Neural crest cell (in vitro differentiated cells): Measurements from ENCODE around the gene GMPPB. TPM values are rescaled to one million over a fixed set of nuclear protein-coding genes. Genes with fewer than 3 reads are reported as not detected.

ENCODE experiments used
- DNase-seq: peaks from one replicate; pipeline ENCODE4 v3.0.0; 2021; ENCODE audit warnings: low read depth, mixed read lengths, low spot score
- H3K27ac Mint-ChIP-seq: one replicate; pipeline ENCODE4 v1.8.0; 2021; ENCODE audit warnings: mild to moderate bottlenecking, mixed read lengths; ENCODE audit not compliant: unreplicated experiment
- H3K27me3 Mint-ChIP-seq: 2 replicates; pipeline ENCODE4 v1.8.0; 2021; ENCODE audit warnings: low read depth, mild to moderate bottlenecking, mixed read lengths
- H3K36me3 Mint-ChIP-seq: 2 replicates; pipeline ENCODE4 v1.8.0; 2021; ENCODE audit warnings: low read depth, mild to moderate bottlenecking, mixed read lengths
- H3K4me1 Mint-ChIP-seq: 2 replicates; pipeline ENCODE4 v1.8.0; 2021; ENCODE audit warnings: mixed read lengths
- H3K4me3 Mint-ChIP-seq: one replicate; pipeline ENCODE4 v1.8.0; 2021; ENCODE audit warnings: mild to moderate bottlenecking, mixed read lengths
- H3K9me3 Mint-ChIP-seq: 2 replicates; pipeline ENCODE4 v1.8.0; 2021; ENCODE audit warnings: mixed read lengths
- total RNA-seq: library from RNA; stranded (reverse); gene quantifications from 2 replicates; pipeline ENCODE4 v1.2.1, GENCODE V29; 2021
- TF ChIP-seq, protein P1 (sequence below): fragments of 200-600 bp; sonication (generic); conservative IDR thresholded peaks from 2 replicates; pipeline ENCODE4 v1.5.0; 2021; ENCODE audit warnings: antibody characterized with exemption, mild to moderate bottlenecking

The GMPPB gene
- total RNA-seq, 1 donor from 2014 or later: 46.1 TPM

DNA sequence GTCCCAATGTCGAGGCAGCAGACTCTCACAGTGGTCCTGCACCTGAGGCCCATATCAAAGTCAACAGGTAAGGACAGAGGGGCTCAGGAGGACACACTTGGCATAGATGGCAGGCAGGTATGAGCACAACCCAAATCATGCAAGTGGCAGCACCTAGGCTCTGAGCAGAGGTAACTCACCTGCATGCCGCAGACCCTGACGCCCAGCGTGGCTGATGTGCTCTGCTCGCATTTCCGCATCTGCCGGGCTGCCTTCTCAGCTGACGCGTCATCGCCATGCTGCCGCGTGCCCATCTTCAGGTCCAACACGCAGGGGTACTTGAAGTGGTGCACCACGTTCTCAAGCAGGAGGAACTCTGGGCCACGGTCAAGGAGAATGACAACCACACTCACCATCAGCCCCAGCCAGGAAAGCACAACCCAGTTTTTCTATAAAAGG, 4.2 kb upstream of the GMPPB start:
- H3K4me1 Mint-ChIP-seq: peaks cover 14% of the 10 kb centered on the region

DNA sequence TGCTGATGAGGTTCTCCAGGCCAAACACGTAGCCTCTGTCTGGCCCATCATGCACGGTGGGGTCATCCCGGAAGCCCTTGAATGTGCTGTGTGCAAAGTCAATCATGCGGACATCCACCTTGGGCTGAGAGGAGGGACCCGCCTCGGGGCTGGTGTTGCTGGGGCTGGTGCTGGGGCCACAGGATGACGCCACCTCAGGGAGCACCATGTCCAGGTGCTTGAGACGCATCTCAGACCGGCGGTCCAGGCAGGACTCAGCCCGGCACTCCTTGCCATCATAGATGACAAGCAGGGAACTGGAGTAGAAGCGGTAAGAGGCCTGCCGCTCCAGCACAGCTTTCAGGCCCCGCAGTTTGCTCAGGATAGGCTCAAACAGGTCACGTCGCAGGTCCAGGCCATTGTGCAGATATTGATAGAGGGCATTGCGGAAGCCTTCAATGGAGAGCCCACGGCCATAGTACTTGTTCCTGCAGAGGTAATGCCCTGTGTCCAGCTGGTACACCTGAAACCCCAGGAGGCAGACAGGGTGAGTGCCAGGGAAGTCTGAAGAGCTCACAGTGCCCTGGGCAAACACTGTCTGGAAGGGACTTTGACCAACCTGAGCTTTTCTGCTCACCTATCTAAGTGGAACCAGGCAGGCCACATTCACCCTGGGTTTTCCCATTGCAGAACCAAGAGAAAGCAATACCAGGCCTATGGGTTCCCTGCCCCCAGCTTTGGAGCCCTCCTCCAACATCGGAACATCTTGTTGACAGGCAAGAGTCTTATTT, 3.6 kb upstream of the GMPPB start:
- no peak overlapping the region for H3K27ac Mint-ChIP-seq
- TF ChIP-seq, protein P1, sequence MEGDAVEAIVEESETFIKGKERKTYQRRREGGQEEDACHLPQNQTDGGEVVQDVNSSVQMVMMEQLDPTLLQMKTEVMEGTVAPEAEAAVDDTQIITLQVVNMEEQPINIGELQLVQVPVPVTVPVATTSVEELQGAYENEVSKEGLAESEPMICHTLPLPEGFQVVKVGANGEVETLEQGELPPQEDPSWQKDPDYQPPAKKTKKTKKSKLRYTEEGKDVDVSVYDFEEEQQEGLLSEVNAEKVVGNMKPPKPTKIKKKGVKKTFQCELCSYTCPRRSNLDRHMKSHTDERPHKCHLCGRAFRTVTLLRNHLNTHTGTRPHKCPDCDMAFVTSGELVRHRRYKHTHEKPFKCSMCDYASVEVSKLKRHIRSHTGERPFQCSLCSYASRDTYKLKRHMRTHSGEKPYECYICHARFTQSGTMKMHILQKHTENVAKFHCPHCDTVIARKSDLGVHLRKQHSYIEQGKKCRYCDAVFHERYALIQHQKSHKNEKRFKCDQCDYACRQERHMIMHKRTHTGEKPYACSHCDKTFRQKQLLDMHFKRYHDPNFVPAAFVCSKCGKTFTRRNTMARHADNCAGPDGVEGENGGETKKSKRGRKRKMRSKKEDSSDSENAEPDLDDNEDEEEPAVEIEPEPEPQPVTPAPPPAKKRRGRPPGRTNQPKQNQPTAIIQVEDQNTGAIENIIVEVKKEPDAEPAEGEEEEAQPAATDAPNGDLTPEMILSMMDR: no peak
- DNase-seq: no peak
- no peak overlapping the region for H3K4me3 Mint-ChIP-seq
- H3K36me3 Mint-ChIP-seq: peaks cover 6% of the 10 kb centered on the region
- peaks cover 8% of the 10 kb centered on the region for H3K27me3 Mint-ChIP-seq
- peaks cover 20% of the 10 kb centered on the region for H3K4me1 Mint-ChIP-seq
- no peaks in the 10 kb centered on the region for H3K9me3 Mint-ChIP-seq

More for the DNA sequence above, 4.2 kb upstream of the GMPPB start:
- Mint-ChIP-seq H3K27me3 (peaks cover 4% of the 10 kb centered on the region), H3K4me3 (no peak overlapping the region), H3K27ac (no peak overlapping the region), H3K9me3 (no peaks in the 10 kb centered on the region), H3K36me3 (peaks cover 2% of the 10 kb centered on the region)
- TF ChIP-seq, protein P1: no peak
- no peak for DNase-seq

DNA sequence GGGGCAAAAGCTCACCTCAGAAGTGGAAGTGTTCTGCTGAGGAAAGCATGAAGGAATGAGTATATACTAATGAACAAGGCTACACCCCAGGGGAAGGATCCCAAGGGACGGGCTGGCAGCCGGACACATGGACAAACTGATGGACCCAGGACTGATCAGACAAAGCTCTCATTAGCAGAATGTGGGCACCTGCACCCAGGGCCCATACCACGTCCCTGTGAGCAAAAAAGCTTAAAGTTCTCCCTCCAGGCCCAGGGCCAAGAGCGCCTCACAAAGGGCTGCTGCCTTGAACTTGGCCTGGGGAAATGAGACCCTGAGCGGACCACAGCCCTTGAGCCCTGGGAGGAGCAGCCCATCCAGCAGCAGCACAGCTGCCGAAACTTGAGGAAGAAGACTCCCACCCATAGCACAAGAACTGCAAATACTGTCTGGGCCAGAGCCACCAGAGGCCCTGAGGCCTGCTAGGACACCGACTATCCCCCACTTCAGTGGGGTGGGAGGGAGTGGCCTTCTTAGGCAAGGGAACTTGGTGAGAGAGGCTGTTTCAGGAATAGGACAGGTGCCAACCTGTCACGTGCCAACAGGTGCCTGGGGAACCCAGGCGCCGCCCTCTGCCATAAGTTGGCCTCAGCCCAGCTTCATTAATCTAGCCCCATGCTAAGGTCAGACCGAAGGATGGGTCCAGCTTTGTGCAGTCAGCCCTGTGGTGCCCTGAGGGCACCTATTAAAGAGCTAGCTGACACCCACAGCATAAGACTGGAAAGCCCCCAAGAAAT, 2.3 kb upstream of the GMPPB start:
- Mint-ChIP-seq H3K27ac (no peak overlapping the region), H3K4me1 (peaks cover 20% of the 10 kb centered on the region), H3K4me3 (peak overlapping the region; percentile 72), H3K27me3 (peaks cover 8% of the 10 kb centered on the region), H3K9me3 (no peaks in the 10 kb centered on the region), H3K36me3 (peaks cover 5% of the 10 kb centered on the region)
- TF ChIP-seq, protein P1: no peak
- no peak for DNase-seq

DNA sequence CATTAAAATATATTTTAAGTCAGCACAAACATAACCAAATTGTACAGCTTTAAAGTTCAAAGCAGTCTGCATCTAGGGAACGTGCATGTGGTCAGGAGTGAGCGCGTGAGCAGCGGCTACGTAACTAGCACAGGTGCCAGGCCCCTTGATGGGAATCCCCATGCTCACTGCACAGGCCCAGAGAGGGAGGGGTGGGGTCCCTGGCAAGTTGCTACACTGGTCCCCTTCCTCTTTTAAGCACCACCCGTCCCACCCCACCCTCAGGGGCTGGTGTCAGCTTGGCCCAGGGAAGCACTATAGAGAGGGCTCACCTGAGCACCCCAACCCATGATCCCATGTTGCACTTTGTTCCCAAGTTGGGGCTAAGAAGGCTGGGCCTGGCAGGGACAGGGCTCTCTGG, 835 bp upstream of the GMPPB start:
- peaks cover 10% of the 10 kb centered on the region for H3K27me3 Mint-ChIP-seq
- H3K4me3 Mint-ChIP-seq: peak overlapping the region; percentile 98
- TF ChIP-seq, protein P1: no peak
- DNase-seq: no peak
- peaks cover 24% of the 10 kb centered on the region for H3K4me1 Mint-ChIP-seq
- H3K9me3 Mint-ChIP-seq: no peaks in the 10 kb centered on the region
- peak overlapping the region; percentile 100 for H3K27ac Mint-ChIP-seq
- H3K36me3 Mint-ChIP-seq: peaks cover 6% of the 10 kb centered on the region

DNA sequence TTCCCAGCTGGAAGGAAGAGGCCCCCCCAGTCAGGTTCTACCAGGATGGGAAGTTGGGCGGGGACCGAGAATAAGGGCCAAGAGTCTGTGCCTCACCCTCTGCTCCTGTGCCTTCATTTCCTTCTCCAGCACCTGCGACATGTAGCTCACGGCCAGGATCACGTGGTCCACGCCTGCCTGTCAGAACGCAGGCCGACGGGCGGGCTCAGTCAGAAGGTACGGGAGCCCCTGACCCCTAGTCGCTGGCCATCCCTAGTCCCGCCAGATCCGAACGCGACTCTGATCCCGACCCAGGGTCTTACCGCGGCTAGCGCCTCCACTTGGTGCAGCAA, 489 bp downstream of the GMPPB start:
- no peak for DNase-seq
- peaks cover 19% of the 10 kb centered on the region for H3K27me3 Mint-ChIP-seq
- peaks cover 8% of the 10 kb centered on the region for H3K36me3 Mint-ChIP-seq
- peak overlapping the region; percentile 98 for H3K4me3 Mint-ChIP-seq
- H3K27ac Mint-ChIP-seq: peak overlapping the region; percentile 96
- H3K4me1 Mint-ChIP-seq: peaks cover 36% of the 10 kb centered on the region
- H3K9me3 Mint-ChIP-seq: no peaks in the 10 kb centered on the region
- TF ChIP-seq, protein P1: no peak
